ENCODE data around the gene NRAP. TPM values are rescaled to one million over a fixed set of nuclear protein-coding genes. Genes with fewer than 3 reads are reported as not detected.

The NRAP gene
- total and polyA plus RNA-seq, 2 donors (not counting 3 experiments of a cell fraction or from before 2014, with no cell fraction given), result not detected

- peaks cover 0 to 2% of the 10 kb centered on the region in 2 experiments for H3K27me3 ChIP-seq (ENCODE audit: control insufficient read depth in 2 of 2, insufficient read depth in 2 of 2, low read length in 2 of 2)
- no peaks in the 10 kb centered on the region for H3K4me1 ChIP-seq (ENCODE audit: control insufficient read depth, extremely low read depth, insufficient read depth, low read length)
- no peak overlapping the region for H3K4me2 ChIP-seq (ENCODE audit: insufficient read depth, low read length)
- no peak overlapping the region for H3K9ac ChIP-seq (replicated peaks; ENCODE audit: extremely low read depth, insufficient read depth, low read length)
- H3K9me1 ChIP-seq (replicated peaks; ENCODE audit: control insufficient read depth, extremely low read depth, insufficient read depth, low read length), result no peaks in the 10 kb centered on the region
- no TSS peak for BruUV-seq (replicated peaks)
- ChIA-PET POLR2A (no interaction called here), CTCF (interaction anchor here (1.1 to 1.9 kb wide), 3 partner anchors 10 kb away, joined by 3 to 8 read pairs (median 3); no protein-coding TSS in a partner anchor)
- DNase-seq (ENCODE audit: low read depth, low spot score), result no peak
- intact Hi-C loops (cut with micrococcal nuclease) (no loop called here), dilution Hi-C loops (cut with MboI; ENCODE audit: extremely low pct_ligation_motif_present, low sequenced_read_pairs) (no loop called here)
- no peak overlapping the region for H3K4me3 ChIP-seq (replicated peaks in 1 of 3; ENCODE audit: insufficient read depth in 1 of 3, low read depth in 1 of 3, low read length in 3 of 3)
- H2AFZ ChIP-seq (ENCODE audit: low read depth, low read length), result no peak overlapping the region
- TF ChIP-seq GATA2 (IDR thresholded peaks at IDR 0.05; ENCODE audit: insufficient read depth, insufficient read length, low read depth, low read length) (no peak), EZH2 (IDR thresholded peaks at IDR 0.05; ENCODE audit: borderline replicate concordance, low read depth, low read length, severe bottlenecking) (no peak), MAX (IDR thresholded peaks at IDR 0.05; ENCODE audit: insufficient read depth, insufficient read length) (no peak), JUN (IDR thresholded peaks at IDR 0.05; ENCODE audit: borderline replicate concordance, insufficient read depth, insufficient read length, low read depth) (no peak), POLR2AphosphoS5 (IDR thresholded peaks at IDR 0.05; ENCODE audit: insufficient read depth, low read depth, low read length) (no peak), CTCF (IDR thresholded peaks at IDR 0.05; ENCODE audit: extremely low read depth in 1 of 2, insufficient read depth in 1 of 2, low read depth in 1 of 2, low read length in 2 of 2) (no peak), MYC (IDR thresholded peaks at IDR 0.05; ENCODE audit: low read depth, low read length) (no peak), FOS (IDR thresholded peaks at IDR 0.05; ENCODE audit: borderline replicate concordance, insufficient read depth, low read length) (no peak), POLR2A (IDR thresholded peaks at IDR 0.05; ENCODE audit: low read depth, low read length) (no peak)
- no peaks in the 10 kb centered on the region for H3K36me3 ChIP-seq (ENCODE audit: control insufficient read depth in 2 of 2, extremely low read depth in 1 of 2, insufficient read depth in 2 of 2, low read length in 2 of 2)
- FAIRE-seq, result no peak
- no peaks in the 10 kb centered on the region for H3K9me3 ChIP-seq (replicated peaks; ENCODE audit: control insufficient read depth, insufficient read depth, low read length)
- no peaks in the 10 kb centered on the region for H3K79me2 ChIP-seq (ENCODE audit: control insufficient read depth, insufficient read depth, low read length)
- no peak overlapping the region for H3K27ac ChIP-seq (ENCODE audit: insufficient read depth, low read depth, low read length)
- no peaks in the 10 kb centered on the region for H4K20me1 ChIP-seq (replicated peaks; ENCODE audit: control insufficient read depth, extremely low read depth, insufficient read depth, low read length)
These were observed 90.5 kb downstream of the NRAP start for GRCh38 chr10:113573368-113573767.

All from endothelial cell of umbilical vein (primary cell).